Thymus (tissue), 11 donors: ENCODE data around the gene ZNF446. TPM values are rescaled to one million over a fixed set of nuclear protein-coding genes. Genes with fewer than 3 reads are reported as not detected.
"Not testable (repeated sequence)": the region's sequence is repeated elsewhere in the genome, so short reads cannot be mapped to it uniquely, and the experiment has no call there.

Source experiments
- DNase-seq, 9 donors: peaks; one replicate each; pipeline ENCODE4 v3.0.0-alpha.2; 2013; ENCODE audit warnings: low spot score in 9 of 9, low read depth in 6 of 9, missing footprints in 1 of 9
- H3K27ac ChIP-seq, 2 donors: one replicate each; pipeline ENCODE4 v1.5.1; 2013; ENCODE audit warnings: control low read depth in 1 of 2, low read depth in 1 of 2, low read length in 1 of 2, mild to moderate bottlenecking in 1 of 2, moderate library complexity in 1 of 2
- H3K27me3 ChIP-seq, 2 donors: one replicate each; pipeline ENCODE4 v1.5.1; 2013; ENCODE audit warnings: low read length in 1 of 2; ENCODE audit not compliant: control insufficient read depth in 2 of 2, insufficient read depth in 1 of 2
- H3K36me3 ChIP-seq, 2 donors: one replicate each; pipeline ENCODE4 v1.5.1; 2013; ENCODE audit warnings: low read length in 1 of 2, mild to moderate bottlenecking in 1 of 2, moderate library complexity in 1 of 2; ENCODE audit not compliant: control insufficient read depth in 2 of 2, insufficient read depth in 2 of 2
- H3K4me1 ChIP-seq, 2 donors: one replicate each; pipeline ENCODE4 v1.5.1; 2013; ENCODE audit warnings: low read length in 2 of 2; ENCODE audit not compliant: control insufficient read depth in 2 of 2, insufficient read depth in 2 of 2
- H3K4me3 ChIP-seq, 2 donors: one replicate each; pipeline ENCODE4 v1.5.1; 2013; ENCODE audit warnings: low read length in 2 of 2, control low read depth in 1 of 2, mild to moderate bottlenecking in 1 of 2
- H3K9me3 ChIP-seq, 2 donors: one replicate each; pipeline ENCODE4 v1.5.1; 2013; ENCODE audit warnings: low read length in 1 of 2, mild to moderate bottlenecking in 1 of 2; ENCODE audit not compliant: control insufficient read depth in 2 of 2, insufficient read depth in 1 of 2
- WGBS: extraction: QIAGEN DNeasy Blood & Tissue Kit; methylation state at CpG from one replicate; pipeline ENCODE4 v1.1.7; 2013; 5-methylcytosine and 5-hydroxymethylcytosine counted together
- polyA plus RNA-seq: library from polyadenylated mRNA; stranded (reverse); fragments of 200-250 nt; gene quantifications from one replicate; pipeline ENCODE4 v1.2.3, GENCODE V29; 2013
- total RNA-seq: library from RNA; stranded (reverse); fragments of 120-200 nt; gene quantifications from one replicate; pipeline ENCODE4 v1.2.4, GENCODE V29; 2013
- donor health status: healthy.

The ZNF446 gene
- total and polyA plus RNA-seq, 2 donors = 7.0 to 13.5 TPM

DNA sequence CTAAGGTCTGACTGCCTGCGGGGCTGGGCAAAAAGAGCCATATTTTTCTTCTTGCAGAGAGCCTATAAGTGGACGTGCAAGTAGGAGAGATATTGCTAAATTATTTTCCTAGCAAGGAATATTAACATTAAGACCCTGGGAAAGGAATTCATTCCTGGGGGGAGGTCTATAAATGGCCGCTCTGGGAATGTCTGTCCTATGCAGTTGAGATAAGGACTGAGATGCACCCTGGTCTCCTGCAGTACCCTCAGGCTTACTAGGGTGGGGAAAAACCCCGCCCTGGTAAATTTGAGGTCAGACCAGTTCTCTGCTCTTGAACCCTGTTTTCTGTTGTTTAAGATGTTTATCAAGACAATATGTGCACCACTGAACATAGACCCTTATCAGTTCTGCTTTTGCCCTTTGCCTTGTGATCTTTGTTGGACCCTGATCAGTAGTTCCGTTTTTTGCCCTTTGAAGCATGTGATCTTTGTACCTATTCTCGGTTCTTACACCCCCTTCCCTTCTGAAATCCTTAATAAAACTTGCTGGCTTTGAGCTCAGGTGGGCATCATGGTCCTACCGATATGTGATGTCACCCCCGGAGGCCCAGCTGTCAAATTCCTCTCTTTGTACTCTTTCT, 31.6 kb downstream of the ZNF446 start:
- peaks cover 0 to 11% of the 10 kb centered on the region in 2 donors for H3K9me3 ChIP-seq
- not testable (repeated sequence) for H3K27me3 ChIP-seq, DNase-seq, H3K27ac ChIP-seq, H3K4me3 ChIP-seq, H3K4me1 ChIP-seq, H3K36me3 ChIP-seq
- 80% methylated on average over 8 of the region's 8 CpGs for WGBS

DNA sequence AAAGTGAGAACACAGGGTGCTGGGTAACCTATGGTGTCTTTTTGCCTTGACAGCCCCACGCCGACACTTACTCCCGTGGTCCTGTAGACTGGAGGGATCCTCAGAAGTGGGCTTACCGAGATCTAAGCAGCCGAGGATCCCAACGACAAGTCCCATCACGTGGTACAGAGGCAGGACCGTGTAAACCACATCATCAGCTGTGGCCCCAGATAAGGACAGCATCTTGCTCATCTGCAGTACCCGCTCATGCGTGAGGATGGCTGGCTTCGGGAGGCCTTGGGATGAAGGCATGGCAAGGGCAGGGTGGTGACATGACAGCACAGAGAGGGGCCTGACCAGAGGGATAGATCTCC, 33.6 kb downstream of the ZNF446 start:
- WGBS = 94% methylated on average over 11 of the region's 11 CpGs
- Histone ChIP-seq H3K4me3 (no peak overlapping the region), H3K9me3 (peaks cover 0 to 11% of the 10 kb centered on the region in 2 donors), H3K27ac (no peak overlapping the region), H3K4me1 (peaks cover 7 to 12% of the 10 kb centered on the region in 2 donors), H3K27me3 (no peaks in the 10 kb centered on the region), H3K36me3 (no peaks in the 10 kb centered on the region)
- DNase-seq = no peak

DNA sequence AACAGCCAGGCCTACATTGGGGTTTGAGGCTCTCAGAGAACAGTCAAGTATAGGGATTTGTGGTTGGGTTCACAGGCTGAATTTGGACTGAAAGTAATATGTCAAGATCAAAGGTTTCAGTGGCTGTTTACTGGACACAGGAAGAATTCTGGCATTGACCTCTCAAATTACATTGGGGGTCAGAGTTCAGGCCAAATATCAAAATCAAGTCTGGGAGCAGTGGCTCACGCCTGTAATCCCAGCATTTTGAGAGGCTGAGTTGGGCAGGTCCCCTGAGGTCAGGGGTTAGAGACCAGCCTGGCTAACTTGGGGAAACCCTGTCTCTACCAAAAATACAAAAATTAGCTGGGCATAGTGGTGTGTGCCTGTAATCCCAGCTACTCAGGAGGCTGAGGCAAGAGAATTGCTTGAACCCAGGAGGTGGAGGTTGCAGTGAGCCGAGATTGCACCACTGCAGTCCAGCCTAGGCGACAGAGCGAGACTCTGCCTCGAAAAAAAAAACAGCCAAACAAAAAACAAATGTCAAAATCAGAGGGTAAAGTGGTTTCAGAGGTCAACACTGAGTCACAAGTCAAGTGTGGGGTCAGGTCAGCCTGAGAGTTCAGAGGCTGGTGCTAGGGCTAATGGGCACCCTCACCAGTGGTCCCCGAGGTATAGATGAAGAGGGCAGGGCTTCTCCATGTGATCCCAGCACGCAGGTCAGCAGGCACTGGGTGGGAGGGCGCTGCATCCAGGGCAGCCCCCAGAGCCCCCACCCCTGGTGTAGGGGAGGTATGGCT, 34.1 kb downstream of the ZNF446 start:
- no peak overlapping the region for H3K4me3 ChIP-seq
- no peak overlapping the region for H3K27ac ChIP-seq
- peaks cover 0 to 11% of the 10 kb centered on the region in 2 donors for H3K9me3 ChIP-seq
- peaks cover 7 to 12% of the 10 kb centered on the region in 2 donors for H3K4me1 ChIP-seq
- no peaks in the 10 kb centered on the region for H3K36me3 ChIP-seq
- no peaks in the 10 kb centered on the region for H3K27me3 ChIP-seq
- WGBS = 93% methylated on average over 8 of the region's 8 CpGs
- no peak for DNase-seq

DNA sequence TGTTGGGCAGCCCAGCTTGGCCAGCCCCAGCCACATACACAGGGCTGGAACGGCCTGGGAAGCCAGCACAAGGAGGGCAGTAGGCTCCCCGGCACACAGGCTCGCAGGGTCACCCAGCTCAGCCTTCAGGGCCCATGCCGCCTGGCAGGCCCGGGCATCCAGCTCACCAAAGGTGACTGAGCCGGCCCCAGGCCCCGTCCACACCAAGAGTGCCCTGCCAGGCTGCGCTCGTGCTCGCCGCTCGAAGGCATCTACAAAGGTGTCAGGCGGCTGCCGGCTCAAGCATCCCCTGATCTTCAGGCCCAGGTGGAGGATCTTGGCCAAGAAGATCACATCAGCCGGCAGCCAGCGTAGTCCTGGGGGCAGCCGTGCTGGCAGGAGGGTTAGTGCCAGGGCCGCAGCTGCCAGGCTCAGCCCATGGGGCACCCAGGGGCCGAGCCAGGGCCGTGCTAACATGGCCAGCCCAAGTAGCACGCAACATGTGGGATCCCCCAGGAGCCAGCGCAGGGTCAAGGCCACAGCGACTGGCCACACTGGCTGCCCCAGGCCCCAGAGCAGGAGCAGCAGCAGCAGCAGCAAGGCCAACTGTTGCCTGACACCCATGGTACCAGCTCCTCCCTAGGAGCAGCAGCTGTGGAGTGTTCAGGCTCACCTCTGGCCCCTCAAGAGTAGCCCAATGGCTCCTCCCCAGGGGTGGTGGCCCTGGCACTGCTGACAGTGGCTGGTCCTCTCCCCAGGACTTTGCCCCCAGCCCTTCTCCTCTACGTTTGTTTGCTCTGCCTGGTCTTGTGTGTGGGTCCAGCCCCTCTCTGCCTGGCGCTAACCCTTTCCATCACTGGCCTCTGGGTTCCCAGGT, 35.4 kb downstream of the ZNF446 start, which contains the start of gene SLC27A5:
Gene SLC27A5, minus strand, starts transcription at position 640 of the 856 bp plus-strand sequence. Its CDS starts 37 bp downstream, at position 603.
- peaks cover 7 to 14% of the 10 kb centered on the region in 2 donors for H3K4me1 ChIP-seq
- no peak within 1 kb of the TSS for H3K27ac ChIP-seq
- no peaks in the 10 kb centered on the region for H3K27me3 ChIP-seq
- no peak within 1 kb of the TSS for H3K4me3 ChIP-seq
- 96% methylated on average over 25 of the region's 25 CpGs for WGBS
- DNase-seq = no peak
- peaks cover 0 to 11% of the 10 kb centered on the region in 2 donors for H3K9me3 ChIP-seq
- peaks cover 10 to 11% of the 10 kb centered on the region in 2 donors for H3K36me3 ChIP-seq

DNA sequence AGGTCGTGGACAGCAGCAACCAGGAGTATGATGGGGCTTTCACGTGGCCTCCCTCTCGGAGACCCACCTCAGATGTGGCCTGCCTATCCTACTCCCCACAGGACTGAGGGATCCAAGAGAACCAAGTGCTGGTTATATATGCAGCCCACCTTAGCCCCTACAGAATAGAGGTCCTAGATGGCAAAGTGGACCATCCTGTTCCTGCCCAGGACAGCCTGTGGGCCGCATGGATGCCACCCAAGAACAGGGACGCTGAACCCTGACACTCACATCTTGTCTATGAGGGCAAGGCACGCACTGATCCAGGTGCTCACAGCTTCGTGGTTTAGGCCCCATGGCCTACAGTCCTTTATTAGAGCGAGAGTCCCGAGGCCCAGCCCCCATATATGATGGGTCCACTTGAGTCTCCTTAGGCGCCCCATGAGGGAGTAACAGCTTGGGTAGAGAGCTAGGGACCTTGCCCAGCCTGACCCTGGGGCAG, 37.1 kb downstream of the ZNF446 start:
- Histone ChIP-seq H3K9me3 (peaks cover 2 to 3% of the 10 kb centered on the region in 2 donors), H3K27ac (peak overlapping the region in 1 of 2 donors; percentile 55), H3K36me3 (peaks cover 18 to 21% of the 10 kb centered on the region in 2 donors), H3K4me3 (no peak overlapping the region), H3K4me1 (peaks cover 11 to 18% of the 10 kb centered on the region in 2 donors), H3K27me3 (no peaks in the 10 kb centered on the region)
- no peak for DNase-seq
- 95% methylated on average over 10 of the region's 10 CpGs for WGBS

DNA sequence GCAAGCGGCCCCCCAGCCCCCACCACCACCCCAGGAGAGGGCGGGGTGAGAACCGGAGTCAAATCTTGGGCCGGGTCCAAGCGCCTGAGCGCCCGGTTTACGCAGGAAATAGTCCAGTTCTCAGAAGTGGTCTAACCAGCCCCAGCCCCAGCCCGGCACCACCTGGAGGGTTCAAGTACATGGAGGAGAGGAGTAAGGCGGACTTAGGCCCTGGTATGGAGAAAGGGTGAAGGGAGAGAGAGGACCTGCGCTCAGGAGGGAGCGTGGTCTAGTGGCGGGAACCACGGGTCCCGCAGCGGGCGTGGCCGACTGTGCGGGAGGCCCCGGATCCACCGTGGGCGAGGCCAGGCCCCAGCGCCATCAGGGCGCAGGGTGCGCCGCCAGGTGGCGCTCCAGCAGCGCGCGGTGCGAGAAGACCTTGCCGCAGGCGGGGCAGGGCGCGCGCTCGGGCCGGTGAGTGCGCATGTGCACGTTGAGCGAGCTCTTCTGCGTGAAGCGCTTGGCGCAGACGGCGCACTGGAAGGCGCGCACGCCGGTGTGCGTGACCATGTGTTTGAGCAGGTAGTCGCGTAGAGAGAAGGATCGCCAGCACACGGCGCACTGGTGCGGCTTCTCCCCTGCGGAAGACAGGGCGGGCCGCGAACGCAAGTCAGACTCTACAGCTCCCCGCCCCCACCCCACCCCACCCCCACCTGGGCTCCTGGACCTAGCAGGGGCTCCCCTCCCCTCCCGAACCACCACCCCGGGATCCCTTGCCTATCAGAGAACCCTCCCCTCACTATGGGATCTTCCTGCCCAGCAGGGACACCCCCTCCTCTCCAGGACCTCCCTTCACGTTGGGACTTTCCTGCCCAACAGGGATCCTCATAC, 37.8 kb downstream of the ZNF446 start:
- 9% methylated on average over 66 of the region's 66 CpGs for WGBS
- Histone ChIP-seq H3K4me1 (peaks cover 17 to 25% of the 10 kb centered on the region in 2 donors), H3K9me3 (peaks cover 2 to 4% of the 10 kb centered on the region in 2 donors), H3K36me3 (peaks cover 18 to 21% of the 10 kb centered on the region in 2 donors), H3K27me3 (no peaks in the 10 kb centered on the region), H3K27ac (peak overlapping the region; percentile 6 to 55), H3K4me3 (peak overlapping the region; percentile 42 to 48)
- peak; percentile 76 to 98 (median 90) for DNase-seq

DNA sequence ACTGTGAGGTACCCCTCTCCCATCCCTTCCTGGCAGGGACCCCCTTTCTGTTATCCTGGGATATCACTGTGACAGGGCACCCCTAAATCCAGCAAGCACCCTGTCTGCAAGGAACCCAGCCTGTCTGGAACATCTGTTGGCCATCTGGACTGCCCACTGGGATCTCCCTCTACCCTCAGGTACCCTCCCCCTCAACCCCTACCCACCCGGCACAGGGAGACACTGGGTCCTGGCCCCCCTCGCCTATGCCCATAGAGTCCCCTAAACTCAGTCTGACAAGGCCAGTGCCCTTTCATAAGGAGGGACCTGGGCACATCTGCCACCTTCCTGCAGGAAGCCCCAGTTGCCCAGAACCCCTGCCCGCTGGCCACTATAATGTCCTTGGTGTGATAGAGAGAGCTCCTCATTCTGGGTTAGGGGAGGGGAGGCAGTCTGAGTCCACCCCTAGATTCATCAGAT, 38.4 kb downstream of the ZNF446 start:
- peaks cover 17 to 26% of the 10 kb centered on the region in 2 donors for H3K4me1 ChIP-seq
- 85% methylated on average over 3 of the region's 3 CpGs for WGBS
- DNase-seq = no peak

DNA sequence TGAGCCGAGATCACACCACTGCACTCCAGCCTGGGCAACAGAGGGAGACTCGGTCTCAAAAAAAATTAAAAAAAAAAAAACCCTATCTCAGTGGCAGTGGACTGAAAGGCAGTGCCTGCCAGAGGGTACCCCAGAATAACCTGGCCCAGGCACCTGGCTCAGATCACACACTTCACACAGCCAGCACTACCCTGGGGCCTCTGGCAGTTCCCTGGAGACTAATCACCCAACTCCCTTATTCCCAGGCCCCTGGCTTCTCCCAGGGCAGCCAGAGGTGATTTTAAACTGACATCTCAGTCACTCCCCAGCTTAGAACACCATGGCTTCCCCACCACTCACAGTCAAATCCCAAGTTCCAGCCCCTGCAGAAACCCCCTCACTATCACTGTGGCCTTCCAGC, 39.1 kb downstream of the ZNF446 start:
- no peak for DNase-seq
- H3K27me3 ChIP-seq = no peaks in the 10 kb centered on the region
- peaks cover 18 to 21% of the 10 kb centered on the region in 2 donors for H3K36me3 ChIP-seq
- H3K27ac ChIP-seq = no peak overlapping the region
- 98% methylated on average over 2 of the region's 2 CpGs for WGBS
- peaks cover 2 to 4% of the 10 kb centered on the region in 2 donors for H3K9me3 ChIP-seq
- H3K4me3 ChIP-seq = no peak overlapping the region
- H3K4me1 ChIP-seq = peaks cover 17 to 30% of the 10 kb centered on the region in 2 donors

More for the DNA sequence above, 38.4 kb downstream of the ZNF446 start:
- no peak overlapping the region for H3K27ac ChIP-seq
- peaks cover 2 to 4% of the 10 kb centered on the region in 2 donors for H3K9me3 ChIP-seq
- peaks cover 18 to 21% of the 10 kb centered on the region in 2 donors for H3K36me3 ChIP-seq
- H3K4me3 ChIP-seq = peak overlapping the region in 1 of 2 donors; percentile 42
- no peaks in the 10 kb centered on the region for H3K27me3 ChIP-seq
